Panc1 (cell line): ENCODE measurements around the gene HSPA2. TPM values are rescaled to one million over a fixed set of nuclear protein-coding genes. Genes with fewer than 3 reads are reported as not detected.

Source experiments
- ATAC-seq: fragments of 200-7000 bp; cut with Tn5 transposase; 2 replicates; pipeline ENCODE4 v1.9.1; 2020; ENCODE audit warnings: mild to moderate bottlenecking, moderate library complexity
- BruUV-seq: library from RNA; stranded (reverse); fragments of 400-500 nt; replicated peaks from 2 replicates; lab custom pipeline; 2021; lab: Mats Ljungman, UMichigan
- CTCF ChIA-PET: fragments of 300-600 bp; sonication (Branson Sonifier 250); formaldehyde crosslinking; loops from one replicate; lab custom pipeline; 2022; ENCODE audit warnings: antibody characterized with exemption; lab: Charles Lee
- POLR2A ChIA-PET: fragments of 300-600 bp; sonication (Branson Sonifier 250); formaldehyde crosslinking; loops from one replicate; lab custom pipeline; 2022; ENCODE audit warnings: antibody characterized with exemption; lab: Charles Lee
- DNase-seq: peaks from one replicate; pipeline ENCODE4 v3.0.0-alpha.2; 2010; ENCODE audit warnings: low read depth, low spot score
- H3K27ac ChIP-seq: 2 replicates; pipeline ENCODE4 v1.5.1; 2011; ENCODE audit warnings: mild to moderate bottlenecking, low read length, inconsistent platforms
- H3K27me3 ChIP-seq: fragments of 200-500 bp; sonication (Bioruptor generic); 2 replicates; pipeline ENCODE4 v1.6.0; 2014; ENCODE audit warnings: low read length, inconsistent platforms; ENCODE audit not compliant: control insufficient read depth, insufficient read depth
- H3K36me3 ChIP-seq: fragments of 200-500 bp; sonication (Bioruptor generic); 2 replicates; pipeline ENCODE4 v1.5.1; 2014; ENCODE audit warnings: inconsistent platforms, mild to moderate bottlenecking, low read length, moderate library complexity; ENCODE audit not compliant: control insufficient read depth, insufficient read depth
- H3K4me1 ChIP-seq: 2 replicates; pipeline ENCODE4 v1.5.1; 2011; ENCODE audit warnings: inconsistent platforms, mild to moderate bottlenecking, low read length, moderate library complexity; ENCODE audit not compliant: control insufficient read depth, insufficient read depth
- H3K4me3 ChIP-seq, 2 experiments: 2 replicates each; pipeline ENCODE4 v1.5.1; 2011 to 2012; ENCODE audit warnings: low read depth in 2 of 2, low read length in 2 of 2, mild to moderate bottlenecking in 2 of 2, inconsistent platforms in 1 of 2, moderate library complexity in 1 of 2
- H3K9me3 ChIP-seq: fragments of 200-500 bp; sonication (Bioruptor generic); 2 replicates; pipeline ENCODE4 v1.5.1; 2014; ENCODE audit warnings: low read depth, mild to moderate bottlenecking, inconsistent platforms, low read length, moderate library complexity; ENCODE audit not compliant: control insufficient read depth, insufficient read depth
- POLR2AphosphoS5 ChIP-seq: IDR thresholded peaks from 2 replicates; pipeline ENCODE4 v1.6.1; 2012; ENCODE audit warnings: mild to moderate bottlenecking, low read depth, low read length, moderate library complexity
- SIN3A ChIP-seq: IDR thresholded peaks from 2 replicates; pipeline ENCODE4 v1.6.1; 2012; ENCODE audit warnings: low read depth, mild to moderate bottlenecking, low read length, moderate library complexity, borderline replicate concordance; ENCODE audit not compliant: insufficient read depth
- TCF7L2 ChIP-seq: IDR thresholded peaks from 2 replicates; pipeline ENCODE4 v1.6.1; 2011; ENCODE audit warnings: mild to moderate bottlenecking, low read depth, low read length, inconsistent platforms
- in situ Hi-C: cut with HindIII; loops from 2 replicates; pipeline ENCODE4 v1.10.0; 2016; ENCODE audit warnings: low sequenced_read_pairs, low pct_unique_long_range_greater_than_20kb
- intact Hi-C: fragments of 100-400 bp; cut with micrococcal nuclease; formaldehyde crosslinking; loops from one replicate; pipeline ENCODE4 v1.10.0; 2022; ENCODE audit not compliant: unreplicated experiment
- total RNA-seq: library from RNA; stranded (reverse); gene quantifications from one replicate; pipeline ENCODE4 v1.2.1, GENCODE V29; 2021; ENCODE audit not compliant: unreplicated experiment
- TF ChIP-seq, protein P1 (sequence below): fragments of 450-650 bp; IDR thresholded peaks from 2 replicates; pipeline ENCODE4 v1.5.1; 2017; ENCODE audit warnings: mild to moderate bottlenecking
- TF ChIP-seq, protein P2 (sequence below), 2 experiments: IDR thresholded peaks; 2 replicates each; pipeline ENCODE4 v1.6.1; 2011 to 2012; ENCODE audit warnings: low read depth in 2 of 2, control low read depth in 1 of 2, low read length in 1 of 2, mild to moderate bottlenecking in 1 of 2, moderate library complexity in 1 of 2; ENCODE audit not compliant: insufficient read depth in 1 of 2

Gene HSPA2
- total RNA-seq, 1 experiment from 2014 or later = 7.7 TPM

DNA sequence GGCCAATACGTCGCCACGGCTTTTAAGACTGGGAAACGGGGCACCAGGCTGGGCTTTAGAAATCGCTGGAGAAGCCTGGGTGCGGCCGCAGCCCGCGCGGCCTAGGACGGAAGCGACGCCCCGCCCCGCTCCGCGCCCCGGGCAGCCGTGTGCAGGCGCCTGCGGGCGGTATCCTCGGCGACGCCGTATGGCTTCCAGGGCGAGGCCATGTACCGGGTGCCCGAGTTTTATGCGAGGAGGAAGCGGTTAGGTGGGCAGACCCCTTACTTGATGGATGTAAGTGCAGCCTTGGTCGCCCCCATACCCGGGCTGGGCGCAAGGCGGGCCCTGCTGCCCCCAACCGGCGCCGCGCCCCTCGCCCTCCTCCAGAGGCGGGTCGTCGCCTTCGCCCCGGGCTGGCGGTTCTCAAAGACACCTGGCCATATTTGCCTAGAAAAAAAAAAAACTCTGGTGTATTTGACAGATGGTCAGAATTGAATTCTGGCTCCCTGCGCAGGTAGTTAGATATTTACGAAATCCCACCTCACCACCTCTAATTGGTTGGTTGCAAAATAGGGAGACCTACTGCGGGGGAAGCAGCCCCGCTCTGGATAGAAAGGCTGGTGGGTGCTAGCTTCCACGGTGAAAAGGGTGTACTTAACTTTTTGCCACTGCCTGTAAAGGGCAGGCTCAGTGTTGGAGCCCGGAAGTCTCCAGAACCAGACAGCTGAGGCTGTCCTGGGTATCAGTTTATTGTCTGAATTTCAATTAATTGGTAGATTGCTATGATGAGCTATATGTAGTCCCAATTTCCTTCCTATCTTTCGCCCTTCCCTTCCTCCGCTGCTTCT is 9.5 kb downstream of the HSPA2 start, which contains the start of gene PPP1R36:
Gene PPP1R36, plus strand, starts transcription at position 171 of the 830 bp plus-strand sequence. Its CDS starts 37 bp downstream, at position 208.
- 0 out of 2 replicates have a peak, but pooled peaks cover 4% of the 10 kb centered on the region for H3K27me3 ChIP-seq
- H3K27ac ChIP-seq = no peak within 1 kb of the TSS
- DNase-seq (no peak), ATAC-seq (peak; percentile 93)
- POLR2A ChIA-PET = no interaction called here
- intact Hi-C loops = loop anchor here (10.0 kb wide), 1 partner anchor 85 kb away; no protein-coding TSS in a partner anchor
- TF ChIP-seq, protein P1, sequence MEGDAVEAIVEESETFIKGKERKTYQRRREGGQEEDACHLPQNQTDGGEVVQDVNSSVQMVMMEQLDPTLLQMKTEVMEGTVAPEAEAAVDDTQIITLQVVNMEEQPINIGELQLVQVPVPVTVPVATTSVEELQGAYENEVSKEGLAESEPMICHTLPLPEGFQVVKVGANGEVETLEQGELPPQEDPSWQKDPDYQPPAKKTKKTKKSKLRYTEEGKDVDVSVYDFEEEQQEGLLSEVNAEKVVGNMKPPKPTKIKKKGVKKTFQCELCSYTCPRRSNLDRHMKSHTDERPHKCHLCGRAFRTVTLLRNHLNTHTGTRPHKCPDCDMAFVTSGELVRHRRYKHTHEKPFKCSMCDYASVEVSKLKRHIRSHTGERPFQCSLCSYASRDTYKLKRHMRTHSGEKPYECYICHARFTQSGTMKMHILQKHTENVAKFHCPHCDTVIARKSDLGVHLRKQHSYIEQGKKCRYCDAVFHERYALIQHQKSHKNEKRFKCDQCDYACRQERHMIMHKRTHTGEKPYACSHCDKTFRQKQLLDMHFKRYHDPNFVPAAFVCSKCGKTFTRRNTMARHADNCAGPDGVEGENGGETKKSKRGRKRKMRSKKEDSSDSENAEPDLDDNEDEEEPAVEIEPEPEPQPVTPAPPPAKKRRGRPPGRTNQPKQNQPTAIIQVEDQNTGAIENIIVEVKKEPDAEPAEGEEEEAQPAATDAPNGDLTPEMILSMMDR = no peak
- TF ChIP-seq POLR2AphosphoS5 = no peak
- TF ChIP-seq, protein P2, sequence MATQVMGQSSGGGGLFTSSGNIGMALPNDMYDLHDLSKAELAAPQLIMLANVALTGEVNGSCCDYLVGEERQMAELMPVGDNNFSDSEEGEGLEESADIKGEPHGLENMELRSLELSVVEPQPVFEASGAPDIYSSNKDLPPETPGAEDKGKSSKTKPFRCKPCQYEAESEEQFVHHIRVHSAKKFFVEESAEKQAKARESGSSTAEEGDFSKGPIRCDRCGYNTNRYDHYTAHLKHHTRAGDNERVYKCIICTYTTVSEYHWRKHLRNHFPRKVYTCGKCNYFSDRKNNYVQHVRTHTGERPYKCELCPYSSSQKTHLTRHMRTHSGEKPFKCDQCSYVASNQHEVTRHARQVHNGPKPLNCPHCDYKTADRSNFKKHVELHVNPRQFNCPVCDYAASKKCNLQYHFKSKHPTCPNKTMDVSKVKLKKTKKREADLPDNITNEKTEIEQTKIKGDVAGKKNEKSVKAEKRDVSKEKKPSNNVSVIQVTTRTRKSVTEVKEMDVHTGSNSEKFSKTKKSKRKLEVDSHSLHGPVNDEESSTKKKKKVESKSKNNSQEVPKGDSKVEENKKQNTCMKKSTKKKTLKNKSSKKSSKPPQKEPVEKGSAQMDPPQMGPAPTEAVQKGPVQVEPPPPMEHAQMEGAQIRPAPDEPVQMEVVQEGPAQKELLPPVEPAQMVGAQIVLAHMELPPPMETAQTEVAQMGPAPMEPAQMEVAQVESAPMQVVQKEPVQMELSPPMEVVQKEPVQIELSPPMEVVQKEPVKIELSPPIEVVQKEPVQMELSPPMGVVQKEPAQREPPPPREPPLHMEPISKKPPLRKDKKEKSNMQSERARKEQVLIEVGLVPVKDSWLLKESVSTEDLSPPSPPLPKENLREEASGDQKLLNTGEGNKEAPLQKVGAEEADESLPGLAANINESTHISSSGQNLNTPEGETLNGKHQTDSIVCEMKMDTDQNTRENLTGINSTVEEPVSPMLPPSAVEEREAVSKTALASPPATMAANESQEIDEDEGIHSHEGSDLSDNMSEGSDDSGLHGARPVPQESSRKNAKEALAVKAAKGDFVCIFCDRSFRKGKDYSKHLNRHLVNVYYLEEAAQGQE (IDR thresholded peaks at IDR 0.05; ENCODE audit: insufficient read depth in 1 of 2, low read depth in 2 of 2, low read length in 1 of 2) = no peak
- no peak for TF ChIP-seq SIN3A
- TF ChIP-seq TCF7L2 = no peak
- in situ Hi-C loops = no loop called here
- BruUV-seq = no TSS peak
- peak within 1 kb of the TSS; percentile 28 to 44 for H3K4me3 ChIP-seq
- H3K9me3 ChIP-seq = no peaks in the 10 kb centered on the region
- H3K4me1 ChIP-seq = no peaks in the 10 kb centered on the region
- H3K36me3 ChIP-seq = no peaks in the 10 kb centered on the region
- CTCF ChIA-PET = no interaction called here

DNA sequence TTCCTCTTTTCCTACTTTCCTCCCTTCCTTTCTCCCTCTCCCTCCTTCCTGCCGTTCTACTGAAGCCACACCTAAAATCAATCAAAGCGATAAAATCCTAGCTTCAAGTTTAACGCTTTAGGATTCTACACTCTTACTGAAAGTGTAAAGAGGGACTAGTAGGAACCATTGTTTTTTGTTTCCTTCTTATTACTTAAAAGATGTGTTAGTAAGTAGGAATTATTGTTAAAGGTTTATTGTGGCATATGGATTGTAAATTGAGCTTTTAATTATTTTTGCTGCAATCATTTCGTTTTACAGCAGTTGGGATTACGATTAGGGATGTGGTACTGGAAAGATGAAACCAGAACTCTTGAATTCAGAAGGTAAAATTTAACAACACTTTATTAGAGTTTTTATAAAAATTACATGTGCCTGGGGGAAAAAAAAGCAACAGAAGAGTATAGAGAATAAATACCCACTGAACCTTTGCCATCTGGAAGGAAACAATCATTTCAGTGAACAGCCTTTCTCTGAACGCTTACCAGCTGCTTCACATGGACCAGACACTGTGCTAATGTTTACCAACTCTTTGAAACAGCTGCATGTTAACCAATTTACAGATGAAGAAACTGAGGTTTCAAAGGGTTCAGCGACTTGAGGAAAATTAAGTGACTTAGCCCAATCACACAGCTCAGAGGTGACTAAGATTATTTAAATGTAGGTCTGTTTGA is 10.2 kb downstream of the HSPA2 start:
- BruUV-seq = no TSS peak
- POLR2A ChIA-PET = no interaction called here
- CTCF ChIA-PET = no interaction called here

More for the DNA sequence above, 10.2 kb downstream of the HSPA2 start:
- in situ Hi-C loops = no loop called here
- TF ChIP-seq SIN3A (no peak), POLR2AphosphoS5 (no peak), TCF7L2 (no peak)
- TF ChIP-seq, protein P1 = no peak
- TF ChIP-seq, protein P2 (IDR thresholded peaks at IDR 0.05; ENCODE audit: insufficient read depth in 1 of 2, low read depth in 2 of 2, low read length in 1 of 2) = no peak
- Histone ChIP-seq H3K27ac (no peak overlapping the region), H3K4me3 (no peak overlapping the region), H3K36me3 (no peaks in the 10 kb centered on the region), H3K9me3 (no peaks in the 10 kb centered on the region), H3K4me1 (no peaks in the 10 kb centered on the region), H3K27me3 (0 out of 2 replicates have a peak, but pooled peaks cover 4% of the 10 kb centered on the region)
- ATAC-seq (no peak), DNase-seq (no peak)
- intact Hi-C loops = no loop called here
